Measurements from ENCODE around the gene VIP. TPM values are rescaled to one million over a fixed set of nuclear protein-coding genes. Genes with fewer than 3 reads are reported as not detected.

The VIP gene
- total RNA-seq, 1 donor from 2014 or later: not detected

- TF ChIP-seq CTCF (IDR thresholded peaks at IDR 0.05): no peak
- H3K27ac Mint-ChIP-seq: no peak overlapping the region
- ATAC-seq (ENCODE audit: low read depth) (no peak), DNase-seq (no peak)
- H3K27me3 Mint-ChIP-seq: no peaks in the 10 kb centered on the region
- peaks cover 13% of the 10 kb centered on the region for H3K9me3 Mint-ChIP-seq
- H3K4me3 Mint-ChIP-seq: no peak overlapping the region
- ChIA-PET CTCF (no interaction called here), POLR2A (no interaction called here)
- H3K36me3 Mint-ChIP-seq (ENCODE audit: low read depth): no peaks in the 10 kb centered on the region
- no peaks in the 10 kb centered on the region for H3K4me1 Mint-ChIP-seq
- intact Hi-C loops (cut with micrococcal nuclease): no loop called here
Observed at GRCh38 chr6:152716322-152716721, 34.3 kb upstream of the VIP start.

- no peak for TF ChIP-seq CTCF (IDR thresholded peaks at IDR 0.05)
- Mint-ChIP-seq H3K4me1 (no peaks in the 10 kb centered on the region), H3K36me3 (ENCODE audit: low read depth) (no peaks in the 10 kb centered on the region), H3K27me3 (no peaks in the 10 kb centered on the region), H3K9me3 (no peaks in the 10 kb centered on the region), H3K27ac (no peak overlapping the region), H3K4me3 (no peak overlapping the region)
- intact Hi-C loops (cut with micrococcal nuclease): no loop called here
- no peak for ATAC-seq (ENCODE audit: low read depth)
- POLR2A ChIA-PET: no interaction called here
- CTCF ChIA-PET: no interaction called here
- no peak for DNase-seq
Observed at GRCh38 chr6:152720974-152721373, 29.6 kb upstream of the VIP start.

- intact Hi-C loops (cut with micrococcal nuclease): no loop called here
- no peaks in the 10 kb centered on the region for H3K36me3 Mint-ChIP-seq (ENCODE audit: low read depth)
- ChIA-PET CTCF (no interaction called here), POLR2A (no interaction called here)
- no peak for TF ChIP-seq CTCF (IDR thresholded peaks at IDR 0.05)
- ATAC-seq (ENCODE audit: low read depth) (no peak), DNase-seq (no peak)
- H3K4me1 Mint-ChIP-seq: no peaks in the 10 kb centered on the region
- no peak overlapping the region for H3K4me3 Mint-ChIP-seq
- H3K27me3 Mint-ChIP-seq: no peaks in the 10 kb centered on the region
- no peaks in the 10 kb centered on the region for H3K9me3 Mint-ChIP-seq
- H3K27ac Mint-ChIP-seq: no peak overlapping the region
Observed at GRCh38 chr6:152721956-152722355, 28.6 kb upstream of the VIP start.

- H3K4me3 Mint-ChIP-seq: no peak overlapping the region
- H3K36me3 Mint-ChIP-seq (ENCODE audit: low read depth): no peaks in the 10 kb centered on the region
- H3K4me1 Mint-ChIP-seq: no peaks in the 10 kb centered on the region
- no peak for TF ChIP-seq CTCF (IDR thresholded peaks at IDR 0.05)
- ChIA-PET CTCF (no interaction called here), POLR2A (no interaction called here)
- H3K27me3 Mint-ChIP-seq: no peaks in the 10 kb centered on the region
- H3K9me3 Mint-ChIP-seq: no peaks in the 10 kb centered on the region
- ATAC-seq (ENCODE audit: low read depth) (no peak), DNase-seq (no peak)
- no peak overlapping the region for H3K27ac Mint-ChIP-seq
- intact Hi-C loops (cut with micrococcal nuclease): no loop called here
Observed at GRCh38 chr6:152723398-152723797, 27.2 kb upstream of the VIP start.

GRCh38 chr6:152726313-152726712 is 24.3 kb upstream of the VIP start:
- H3K4me3 Mint-ChIP-seq: no peak overlapping the region
- H3K9me3 Mint-ChIP-seq: no peaks in the 10 kb centered on the region
- no peak for TF ChIP-seq CTCF (IDR thresholded peaks at IDR 0.05)
- no peaks in the 10 kb centered on the region for H3K27me3 Mint-ChIP-seq
- intact Hi-C loops (cut with micrococcal nuclease): no loop called here
- H3K4me1 Mint-ChIP-seq: no peaks in the 10 kb centered on the region
- H3K27ac Mint-ChIP-seq: no peak overlapping the region
- no peak for DNase-seq
- ChIA-PET POLR2A (interaction anchor here (0.6 kb wide), 1 partner anchor 383 kb away, joined by 3 read pairs; no protein-coding TSS in a partner anchor), CTCF (no interaction called here)
- ATAC-seq (ENCODE audit: low read depth): no peak
- no peaks in the 10 kb centered on the region for H3K36me3 Mint-ChIP-seq (ENCODE audit: low read depth)
